Endodermal cell (in vitro differentiated cells): ENCODE measurements around the gene RBM17. TPM values are rescaled to one million over a fixed set of nuclear protein-coding genes. Genes with fewer than 3 reads are reported as not detected.
"Not testable (repeated sequence)": the region's sequence is repeated elsewhere in the genome, so short reads cannot be mapped to it uniquely, and the experiment has no call there.

Experiments used
- DNase-seq: peaks from one replicate; pipeline ENCODE4 v3.0.0-alpha.2; 2017
- H3K27ac ChIP-seq: 2 replicates; pipeline ENCODE4 v1.5.1; 2013; ENCODE audit warnings: mild to moderate bottlenecking, low read depth, low read length, moderate library complexity
- H3K27me3 ChIP-seq: 2 replicates; pipeline ENCODE4 v1.6.1; 2013; ENCODE audit warnings: mild to moderate bottlenecking, low read length, moderate library complexity; ENCODE audit not compliant: insufficient read depth, control insufficient read depth, poor library complexity, severe bottlenecking
- H3K36me3 ChIP-seq: 2 replicates; pipeline ENCODE4 v1.7.0; 2013; ENCODE audit warnings: mild to moderate bottlenecking, low read length, moderate library complexity; ENCODE audit not compliant: control insufficient read depth, insufficient read depth
- H3K4me1 ChIP-seq: one replicate; pipeline ENCODE4 v1.7.0; 2013; ENCODE audit warnings: low read length; ENCODE audit not compliant: control insufficient read depth, insufficient read depth
- H3K4me3 ChIP-seq: 2 replicates; pipeline ENCODE4 v1.5.1; 2013; ENCODE audit warnings: mild to moderate bottlenecking, low read length, moderate library complexity
- H3K9ac ChIP-seq: 2 replicates; pipeline ENCODE4 v1.6.1; 2013; ENCODE audit warnings: mild to moderate bottlenecking, low read length, moderate library complexity; ENCODE audit not compliant: poor library complexity, severe bottlenecking; ENCODE audit errors: extremely low read depth
- H3K9me3 ChIP-seq: 2 replicates; pipeline ENCODE4 v1.6.1; 2013; ENCODE audit warnings: mild to moderate bottlenecking, low read length, moderate library complexity; ENCODE audit not compliant: control insufficient read depth
- H3K27ac Mint-ChIP-seq: 2 replicates; pipeline ENCODE4 v1.8.0; 2020; ENCODE audit warnings: mixed read lengths
- H3K27me3 Mint-ChIP-seq: 2 replicates; pipeline ENCODE4 v1.8.0; 2021; ENCODE audit warnings: mild to moderate bottlenecking, mixed read lengths; ENCODE audit not compliant: insufficient read depth
- H3K36me3 Mint-ChIP-seq: 2 replicates; pipeline ENCODE4 v1.8.0; 2020; ENCODE audit warnings: low read depth, mixed read lengths
- H3K4me1 Mint-ChIP-seq: 2 replicates; pipeline ENCODE4 v1.8.0; 2020; ENCODE audit warnings: mixed read lengths
- H3K4me3 Mint-ChIP-seq: 2 replicates; pipeline ENCODE4 v1.8.0; 2020; ENCODE audit warnings: mild to moderate bottlenecking, moderate library complexity, mixed read lengths
- H3K9me3 Mint-ChIP-seq: 2 replicates; pipeline ENCODE4 v1.8.0; 2020; ENCODE audit warnings: mild to moderate bottlenecking, mixed read lengths
- WGBS, 2 experiments: methylation state at CpG; one replicate each; pipeline versions ENCODE4 v1.1.5 to v1.1.7; 2013; ENCODE audit warnings: missing lambda C conversion rate in 2 of 2, mixed read lengths in 1 of 2; ENCODE audit not compliant: insufficient coverage in 1 of 2, insufficient read length in 1 of 2; 5-methylcytosine and 5-hydroxymethylcytosine counted together
- total RNA-seq, 2 donors: library from RNA; stranded (reverse); fragmentation: NEBNext Ultra II Directional in 1 of 2; extraction: Animal tissue kit (Norgen Biotek cat#: 25700) in 1 of 2; gene quantifications; 2 replicates in 1 of 2; 3 replicates in 1 of 2; pipeline ENCODE4 v1.2.1, GENCODE V29; 2021
- TF ChIP-seq, protein P1 (sequence below): fragments of 200-600 bp; sonication (generic); conservative IDR thresholded peaks from 2 replicates; pipeline ENCODE4 v1.5.0; 2021; ENCODE audit warnings: antibody characterized with exemption, mild to moderate bottlenecking

RBM17 gene
- total RNA-seq, 2 donors from 2014 or later = 123 to 139 TPM

DNA sequence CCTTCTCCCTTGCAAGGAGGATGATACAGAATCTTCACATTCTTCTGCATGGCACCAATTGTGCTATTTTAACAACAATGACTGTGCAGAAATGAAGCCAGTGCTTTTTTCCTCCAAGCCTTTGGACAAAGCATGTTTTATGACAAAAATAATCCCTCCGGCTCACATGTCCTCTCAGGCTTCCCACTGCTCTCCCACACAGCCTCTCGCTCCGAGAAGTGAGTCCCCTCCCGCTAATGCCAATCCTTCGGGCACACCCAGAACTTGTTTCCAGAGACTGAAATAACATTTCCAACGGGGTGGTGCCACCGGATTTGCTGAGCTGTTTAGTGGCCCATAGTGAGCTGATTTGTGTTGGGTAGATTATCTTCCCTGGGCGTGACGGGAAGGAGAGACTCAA lies 35.8 kb downstream of the RBM17 start:
- no peaks in the 10 kb centered on the region for H3K36me3 ChIP-seq
- Mint-ChIP-seq H3K4me3 (no peak overlapping the region), H3K27ac (no peak overlapping the region), H3K9me3 (no peaks in the 10 kb centered on the region), H3K27me3 (no peaks in the 10 kb centered on the region), H3K4me1 (peaks cover 20% of the 10 kb centered on the region), H3K36me3 (no peaks in the 10 kb centered on the region)
- H3K4me1 ChIP-seq = peaks cover 7% of the 10 kb centered on the region
- no peak overlapping the region for H3K27ac ChIP-seq
- no peaks in the 10 kb centered on the region for H3K27me3 ChIP-seq
- DNase-seq = peak; percentile 35
- TF ChIP-seq, protein P1, sequence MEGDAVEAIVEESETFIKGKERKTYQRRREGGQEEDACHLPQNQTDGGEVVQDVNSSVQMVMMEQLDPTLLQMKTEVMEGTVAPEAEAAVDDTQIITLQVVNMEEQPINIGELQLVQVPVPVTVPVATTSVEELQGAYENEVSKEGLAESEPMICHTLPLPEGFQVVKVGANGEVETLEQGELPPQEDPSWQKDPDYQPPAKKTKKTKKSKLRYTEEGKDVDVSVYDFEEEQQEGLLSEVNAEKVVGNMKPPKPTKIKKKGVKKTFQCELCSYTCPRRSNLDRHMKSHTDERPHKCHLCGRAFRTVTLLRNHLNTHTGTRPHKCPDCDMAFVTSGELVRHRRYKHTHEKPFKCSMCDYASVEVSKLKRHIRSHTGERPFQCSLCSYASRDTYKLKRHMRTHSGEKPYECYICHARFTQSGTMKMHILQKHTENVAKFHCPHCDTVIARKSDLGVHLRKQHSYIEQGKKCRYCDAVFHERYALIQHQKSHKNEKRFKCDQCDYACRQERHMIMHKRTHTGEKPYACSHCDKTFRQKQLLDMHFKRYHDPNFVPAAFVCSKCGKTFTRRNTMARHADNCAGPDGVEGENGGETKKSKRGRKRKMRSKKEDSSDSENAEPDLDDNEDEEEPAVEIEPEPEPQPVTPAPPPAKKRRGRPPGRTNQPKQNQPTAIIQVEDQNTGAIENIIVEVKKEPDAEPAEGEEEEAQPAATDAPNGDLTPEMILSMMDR = no peak
- WGBS, 2 experiments = 91 to 98% methylated on average over 7 to 9 of the region's 9 CpGs
- no peak overlapping the region for H3K4me3 ChIP-seq
- H3K9me3 ChIP-seq = no peaks in the 10 kb centered on the region
- H3K9ac ChIP-seq = no peak overlapping the region

GRCh38 chr10:6127461-6127860 lies 38.6 kb downstream of the RBM17 start:
- H3K27me3 Mint-ChIP-seq, H3K9me3 Mint-ChIP-seq, H3K27ac Mint-ChIP-seq, H3K4me3 Mint-ChIP-seq, H3K9ac ChIP-seq, H3K4me1 ChIP-seq, H3K36me3 ChIP-seq, H3K36me3 Mint-ChIP-seq, H3K9me3 ChIP-seq, H3K4me3 ChIP-seq, H3K27ac ChIP-seq, H3K27me3 ChIP-seq: not testable (repeated sequence)
- DNase-seq = peak; percentile 40
- peaks cover 16% of the 10 kb centered on the region for H3K4me1 Mint-ChIP-seq

DNA sequence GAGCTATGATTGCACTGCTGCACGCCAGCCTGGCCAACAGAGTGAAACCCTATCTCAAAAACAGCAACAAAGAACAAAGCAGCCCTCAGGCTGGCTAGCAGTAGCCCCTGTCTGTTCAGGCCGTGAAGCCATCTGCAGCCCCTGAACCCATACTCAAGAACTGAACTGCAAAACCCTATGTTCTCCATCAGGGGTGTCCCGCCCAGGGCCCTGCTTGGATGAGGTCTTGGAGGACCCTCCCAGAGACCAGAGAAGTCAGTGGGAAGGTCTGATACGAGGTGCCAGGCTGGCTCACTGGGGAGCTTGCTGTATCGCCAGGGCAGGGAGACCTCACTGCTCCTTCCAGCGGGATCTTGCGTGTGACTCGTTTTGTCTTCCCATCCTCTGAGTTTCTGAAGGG lies 39.3 kb downstream of the RBM17 start:
- Histone ChIP-seq H3K9me3 (no peaks in the 10 kb centered on the region), H3K27me3 (no peaks in the 10 kb centered on the region), H3K4me1 (peaks cover 7% of the 10 kb centered on the region), H3K36me3 (no peaks in the 10 kb centered on the region), H3K27ac (no peak overlapping the region), H3K4me3 (no peak overlapping the region), H3K9ac (no peak overlapping the region)
- H3K27ac Mint-ChIP-seq = no peak overlapping the region
- 90 to 92% methylated on average over 2 to 8 of the region's 8 CpGs for WGBS, 2 experiments
- peaks cover 16% of the 10 kb centered on the region for H3K4me1 Mint-ChIP-seq
- no peaks in the 10 kb centered on the region for H3K9me3 Mint-ChIP-seq
- peak; percentile 48 for DNase-seq
- H3K36me3 Mint-ChIP-seq = no peaks in the 10 kb centered on the region
- H3K27me3 Mint-ChIP-seq = no peaks in the 10 kb centered on the region
- H3K4me3 Mint-ChIP-seq = no peak overlapping the region
- TF ChIP-seq, protein P1 = no peak

GRCh38 chr10:6128591-6129251 lies 39.9 kb downstream of the RBM17 start:
- H3K27ac Mint-ChIP-seq = no peak overlapping the region
- no peaks in the 10 kb centered on the region for H3K9me3 Mint-ChIP-seq
- H3K9ac ChIP-seq = no peak overlapping the region
- no peaks in the 10 kb centered on the region for H3K36me3 ChIP-seq
- WGBS, 2 experiments = 48 to 60% methylated on average over 8 to 15 of the region's 15 CpGs
- DNase-seq = peak; percentile 84
- H3K27me3 ChIP-seq = no peaks in the 10 kb centered on the region
- no peak overlapping the region for H3K27ac ChIP-seq
- no peaks in the 10 kb centered on the region for H3K9me3 ChIP-seq
- TF ChIP-seq, protein P1 = no peak
- H3K4me1 Mint-ChIP-seq = peaks cover 16% of the 10 kb centered on the region
- no peak overlapping the region for H3K4me3 ChIP-seq
- no peaks in the 10 kb centered on the region for H3K36me3 Mint-ChIP-seq
- no peaks in the 10 kb centered on the region for H3K27me3 Mint-ChIP-seq
- H3K4me1 ChIP-seq = peaks cover 7% of the 10 kb centered on the region
- H3K4me3 Mint-ChIP-seq = no peak overlapping the region
